AG10803 (cell line): ENCODE measurements around the gene TNFRSF12A.
"Not testable (repeated sequence)": the region's sequence is repeated elsewhere in the genome, so short reads cannot be mapped to it uniquely, and the experiment has no call there.

Experiments used
- DNase-seq: peaks from one replicate; pipeline ENCODE4 v3.0.0; 2010; ENCODE audit warnings: low read depth
- H3K4me3 ChIP-seq: 2 replicates; pipeline ENCODE4 v1.5.1; 2011; ENCODE audit warnings: mild to moderate bottlenecking, low read length, control low read depth
- CTCF ChIP-seq: conservative IDR thresholded peaks from 2 replicates; pipeline ENCODE4 v1.5.1; 2011; ENCODE audit warnings: mild to moderate bottlenecking, low read length, control low read depth, inconsistent platforms

Gene TNFRSF12A

GRCh38 chr16:3051009-3051408, 30.8 kb downstream of the TNFRSF12A start:
- TF ChIP-seq CTCF = no peak
- DNase-seq = no peak
- H3K4me3 ChIP-seq = no peak overlapping the region

GRCh38 chr16:3051494-3051893, 31.3 kb downstream of the TNFRSF12A start:
- H3K4me3 ChIP-seq = no peak overlapping the region
- no peak for TF ChIP-seq CTCF
- no peak for DNase-seq

- DNase-seq, H3K4me3 ChIP-seq: not testable (repeated sequence)
Observed at GRCh38 chr16:3052571-3053329, 32.6 kb downstream of the TNFRSF12A start.

- not testable (repeated sequence) for DNase-seq, H3K4me3 ChIP-seq
Observed at GRCh38 chr16:3053330-3053710, 33.2 kb downstream of the TNFRSF12A start.

GRCh38 chr16:3054965-3055733, 35.0 kb downstream of the TNFRSF12A start:
- no peak for TF ChIP-seq CTCF
- no peak overlapping the region for H3K4me3 ChIP-seq

GRCh38 chr16:3055734-3056115, 35.6 kb downstream of the TNFRSF12A start:
- not testable (repeated sequence) for H3K4me3 ChIP-seq, DNase-seq

More at GRCh38 chr16:3054965-3055733, 35.0 kb downstream of the TNFRSF12A start:
- DNase-seq = no peak

- no peak overlapping the region for H3K4me3 ChIP-seq
Observed at GRCh38 chr16:3056336-3057180, 36.4 kb downstream of the TNFRSF12A start.

More at GRCh38 chr16:3056336-3057180, 36.4 kb downstream of the TNFRSF12A start:
- DNase-seq = no peak
- no peak for TF ChIP-seq CTCF
